ENCODE data around the gene AKR1C8. TPM values are rescaled to one million over a fixed set of nuclear protein-coding genes. Genes with fewer than 3 reads are reported as not detected.
"Not testable (repeated sequence)": the region's sequence is repeated elsewhere in the genome, so short reads cannot be mapped to it uniquely, and the experiment has no call there.

The AKR1C8 gene
- polyA plus RNA-seq, 1 donor from 2014 or later: 0.54 TPM

DNA sequence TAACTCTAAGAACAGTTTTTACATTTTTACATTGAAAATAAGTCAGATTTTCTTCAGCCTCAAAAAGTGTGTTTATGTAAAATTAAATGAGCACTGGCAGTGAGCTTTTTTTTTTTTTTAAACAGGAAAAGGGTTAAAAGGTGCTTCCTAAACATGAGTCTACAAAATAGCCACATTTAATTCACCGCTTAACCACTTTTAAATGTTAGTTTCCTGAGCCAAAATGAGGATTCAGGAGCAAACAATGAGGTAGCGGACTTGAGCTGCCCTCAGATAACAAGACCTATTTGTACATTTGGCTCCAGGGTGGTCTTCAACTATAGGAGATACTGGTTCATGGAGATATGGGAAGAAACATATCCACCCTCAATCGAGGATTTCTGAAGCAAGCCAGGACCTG is 67.9 kb downstream of the AKR1C8 start:
- no peak overlapping the region for H3K4me3 ChIP-seq (ENCODE audit: low read length)
- no peak for TF ChIP-seq EP300 (conservative IDR thresholded peaks at IDR 0.05; ENCODE audit: poor library complexity, severe bottlenecking)
- TF ChIP-seq EZH2 (IDR thresholded peaks at IDR 0.05; ENCODE audit: borderline replicate concordance, insufficient read depth, low read length, poor library complexity, severe bottlenecking): no peak
- no peak for TF ChIP-seq POLR2AphosphoS5 (IDR thresholded peaks at IDR 0.05)
- TF ChIP-seq, protein P1, sequence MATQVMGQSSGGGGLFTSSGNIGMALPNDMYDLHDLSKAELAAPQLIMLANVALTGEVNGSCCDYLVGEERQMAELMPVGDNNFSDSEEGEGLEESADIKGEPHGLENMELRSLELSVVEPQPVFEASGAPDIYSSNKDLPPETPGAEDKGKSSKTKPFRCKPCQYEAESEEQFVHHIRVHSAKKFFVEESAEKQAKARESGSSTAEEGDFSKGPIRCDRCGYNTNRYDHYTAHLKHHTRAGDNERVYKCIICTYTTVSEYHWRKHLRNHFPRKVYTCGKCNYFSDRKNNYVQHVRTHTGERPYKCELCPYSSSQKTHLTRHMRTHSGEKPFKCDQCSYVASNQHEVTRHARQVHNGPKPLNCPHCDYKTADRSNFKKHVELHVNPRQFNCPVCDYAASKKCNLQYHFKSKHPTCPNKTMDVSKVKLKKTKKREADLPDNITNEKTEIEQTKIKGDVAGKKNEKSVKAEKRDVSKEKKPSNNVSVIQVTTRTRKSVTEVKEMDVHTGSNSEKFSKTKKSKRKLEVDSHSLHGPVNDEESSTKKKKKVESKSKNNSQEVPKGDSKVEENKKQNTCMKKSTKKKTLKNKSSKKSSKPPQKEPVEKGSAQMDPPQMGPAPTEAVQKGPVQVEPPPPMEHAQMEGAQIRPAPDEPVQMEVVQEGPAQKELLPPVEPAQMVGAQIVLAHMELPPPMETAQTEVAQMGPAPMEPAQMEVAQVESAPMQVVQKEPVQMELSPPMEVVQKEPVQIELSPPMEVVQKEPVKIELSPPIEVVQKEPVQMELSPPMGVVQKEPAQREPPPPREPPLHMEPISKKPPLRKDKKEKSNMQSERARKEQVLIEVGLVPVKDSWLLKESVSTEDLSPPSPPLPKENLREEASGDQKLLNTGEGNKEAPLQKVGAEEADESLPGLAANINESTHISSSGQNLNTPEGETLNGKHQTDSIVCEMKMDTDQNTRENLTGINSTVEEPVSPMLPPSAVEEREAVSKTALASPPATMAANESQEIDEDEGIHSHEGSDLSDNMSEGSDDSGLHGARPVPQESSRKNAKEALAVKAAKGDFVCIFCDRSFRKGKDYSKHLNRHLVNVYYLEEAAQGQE (IDR thresholded peaks at IDR 0.05; ENCODE audit: borderline replicate concordance): no peak
- no peak for TF ChIP-seq TAF1 (IDR thresholded peaks at IDR 0.05; ENCODE audit: low read depth)
- no peak for TF ChIP-seq SMC3 (conservative IDR thresholded peaks at IDR 0.05; ENCODE audit: poor library complexity)
- no peak for TF ChIP-seq RAD21 (conservative IDR thresholded peaks at IDR 0.05)
- TF ChIP-seq, protein P2, sequence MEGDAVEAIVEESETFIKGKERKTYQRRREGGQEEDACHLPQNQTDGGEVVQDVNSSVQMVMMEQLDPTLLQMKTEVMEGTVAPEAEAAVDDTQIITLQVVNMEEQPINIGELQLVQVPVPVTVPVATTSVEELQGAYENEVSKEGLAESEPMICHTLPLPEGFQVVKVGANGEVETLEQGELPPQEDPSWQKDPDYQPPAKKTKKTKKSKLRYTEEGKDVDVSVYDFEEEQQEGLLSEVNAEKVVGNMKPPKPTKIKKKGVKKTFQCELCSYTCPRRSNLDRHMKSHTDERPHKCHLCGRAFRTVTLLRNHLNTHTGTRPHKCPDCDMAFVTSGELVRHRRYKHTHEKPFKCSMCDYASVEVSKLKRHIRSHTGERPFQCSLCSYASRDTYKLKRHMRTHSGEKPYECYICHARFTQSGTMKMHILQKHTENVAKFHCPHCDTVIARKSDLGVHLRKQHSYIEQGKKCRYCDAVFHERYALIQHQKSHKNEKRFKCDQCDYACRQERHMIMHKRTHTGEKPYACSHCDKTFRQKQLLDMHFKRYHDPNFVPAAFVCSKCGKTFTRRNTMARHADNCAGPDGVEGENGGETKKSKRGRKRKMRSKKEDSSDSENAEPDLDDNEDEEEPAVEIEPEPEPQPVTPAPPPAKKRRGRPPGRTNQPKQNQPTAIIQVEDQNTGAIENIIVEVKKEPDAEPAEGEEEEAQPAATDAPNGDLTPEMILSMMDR (IDR thresholded peaks at IDR 0.05; ENCODE audit: poor library complexity, severe bottlenecking): no peak
- TF ChIP-seq MXI1 (conservative IDR thresholded peaks at IDR 0.05; ENCODE audit: poor library complexity, severe bottlenecking): no peak
- no peak overlapping the region for H2AFZ ChIP-seq (ENCODE audit: low read depth, low read length)
- no peaks in the 10 kb centered on the region for H4K20me1 ChIP-seq (ENCODE audit: insufficient read depth)
- no peaks in the 10 kb centered on the region for H3K27me3 ChIP-seq (ENCODE audit: insufficient read depth, low read depth, low read length)
- H3K36me3 ChIP-seq (ENCODE audit: insufficient read depth, low read length): no peaks in the 10 kb centered on the region
- H3K9me2 ChIP-seq (ENCODE audit: insufficient read depth, low read length): no peaks in the 10 kb centered on the region
- H3F3A ChIP-seq (ENCODE audit: insufficient read depth, low read length, poor library complexity, severe bottlenecking): no peaks in the 10 kb centered on the region
- no peak overlapping the region for H3K9ac ChIP-seq (ENCODE audit: low read length)
- no peaks in the 10 kb centered on the region for H3K9me3 ChIP-seq (ENCODE audit: low read length)
- H3K4me2 ChIP-seq (ENCODE audit: low read length): no peak overlapping the region
- H3K27ac ChIP-seq (ENCODE audit: low read length): no peak overlapping the region
- no peaks in the 10 kb centered on the region for H3K79me2 ChIP-seq (replicated peaks; ENCODE audit: insufficient read depth, low read length)

DNA sequence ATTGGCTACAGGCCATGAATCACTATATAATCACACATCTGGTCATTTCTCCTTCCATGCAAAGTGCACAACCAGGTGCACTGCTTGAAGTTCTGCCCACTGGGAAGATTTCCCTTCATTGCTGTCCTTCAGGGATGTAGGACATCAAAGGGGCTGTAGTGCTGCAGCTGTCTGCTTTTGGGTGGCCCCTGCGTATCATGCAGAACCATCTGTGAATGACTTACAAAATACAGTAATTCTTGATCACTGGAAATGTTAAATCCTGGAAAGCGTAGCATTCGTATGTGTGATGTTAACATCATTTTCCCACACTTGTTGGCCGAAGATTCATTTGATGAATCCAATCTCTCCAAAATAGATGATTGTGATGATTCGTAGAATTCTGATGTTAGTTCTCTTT is 68.3 kb downstream of the AKR1C8 start:
- Histone ChIP-seq H3K9ac (ENCODE audit: low read length) (no peak overlapping the region), H3K9me2 (ENCODE audit: insufficient read depth, low read length) (no peaks in the 10 kb centered on the region), H4K20me1 (ENCODE audit: insufficient read depth) (no peaks in the 10 kb centered on the region), H3K27ac (ENCODE audit: low read length) (no peak overlapping the region), H3K27me3 (ENCODE audit: insufficient read depth, low read depth, low read length) (no peaks in the 10 kb centered on the region), H3K79me2 (replicated peaks; ENCODE audit: insufficient read depth, low read length) (no peaks in the 10 kb centered on the region), H3K4me3 (ENCODE audit: low read length) (no peak overlapping the region), H3F3A (ENCODE audit: insufficient read depth, low read length, poor library complexity, severe bottlenecking) (no peaks in the 10 kb centered on the region), H3K4me2 (ENCODE audit: low read length) (no peak overlapping the region), H3K36me3 (ENCODE audit: insufficient read depth, low read length) (no peaks in the 10 kb centered on the region), H2AFZ (ENCODE audit: low read depth, low read length) (no peak overlapping the region), H3K9me3 (ENCODE audit: low read length) (no peaks in the 10 kb centered on the region)
- TF ChIP-seq RAD21 (conservative IDR thresholded peaks at IDR 0.05) (no peak), EP300 (conservative IDR thresholded peaks at IDR 0.05; ENCODE audit: poor library complexity, severe bottlenecking) (no peak), SMC3 (conservative IDR thresholded peaks at IDR 0.05; ENCODE audit: poor library complexity) (no peak), POLR2AphosphoS5 (IDR thresholded peaks at IDR 0.05) (no peak), MXI1 (conservative IDR thresholded peaks at IDR 0.05; ENCODE audit: poor library complexity, severe bottlenecking) (no peak), TAF1 (IDR thresholded peaks at IDR 0.05; ENCODE audit: low read depth) (no peak), EZH2 (IDR thresholded peaks at IDR 0.05; ENCODE audit: borderline replicate concordance, insufficient read depth, low read length, poor library complexity, severe bottlenecking) (no peak)
- TF ChIP-seq, protein P1 (IDR thresholded peaks at IDR 0.05; ENCODE audit: borderline replicate concordance): no peak
- TF ChIP-seq, protein P2 (IDR thresholded peaks at IDR 0.05; ENCODE audit: poor library complexity, severe bottlenecking): no peak

DNA sequence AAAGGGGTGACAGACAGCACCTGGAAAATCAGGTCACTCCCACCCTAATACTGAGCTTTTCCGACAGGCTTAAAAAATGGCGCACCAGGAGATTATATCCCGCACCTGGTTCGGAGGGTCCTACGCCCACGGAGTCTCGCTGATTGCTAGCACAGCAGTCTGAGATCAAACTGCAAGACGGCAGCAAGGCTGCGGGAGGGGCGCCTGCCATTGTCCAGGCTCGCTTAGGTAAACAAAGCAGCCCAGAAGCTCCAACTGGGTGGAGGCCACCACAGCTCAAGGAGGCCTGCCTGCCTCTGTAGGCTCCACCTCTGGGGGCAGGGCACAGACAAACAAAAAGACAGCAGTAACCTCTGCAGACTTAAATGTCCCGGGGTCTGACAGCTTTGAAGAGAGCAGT is 75.1 kb downstream of the AKR1C8 start:
- H3K36me3 ChIP-seq (ENCODE audit: insufficient read depth, low read length); H2AFZ ChIP-seq (ENCODE audit: low read depth, low read length); H3K27me3 ChIP-seq (ENCODE audit: insufficient read depth, low read depth, low read length); H3K4me2 ChIP-seq (ENCODE audit: low read length); H3K9me2 ChIP-seq (ENCODE audit: insufficient read depth, low read length); H3K4me3 ChIP-seq (ENCODE audit: low read length); H3F3A ChIP-seq (ENCODE audit: insufficient read depth, low read length, poor library complexity, severe bottlenecking); H3K79me2 ChIP-seq (replicated peaks; ENCODE audit: insufficient read depth, low read length); H3K27ac ChIP-seq (ENCODE audit: low read length); H3K9ac ChIP-seq (ENCODE audit: low read length); H3K9me3 ChIP-seq (ENCODE audit: low read length); H4K20me1 ChIP-seq (ENCODE audit: insufficient read depth): not testable (repeated sequence)
